ENCODE measurements around the gene DENND6B. TPM values are rescaled to one million over a fixed set of nuclear protein-coding genes. Genes with fewer than 3 reads are reported as not detected.

DENND6B gene
- total and polyA plus RNA-seq, 2 of the 13 experiments (the other 11 are each of a cell fraction or from before 2014, with no cell fraction given): 0.95 to 3.8 TPM

DNA sequence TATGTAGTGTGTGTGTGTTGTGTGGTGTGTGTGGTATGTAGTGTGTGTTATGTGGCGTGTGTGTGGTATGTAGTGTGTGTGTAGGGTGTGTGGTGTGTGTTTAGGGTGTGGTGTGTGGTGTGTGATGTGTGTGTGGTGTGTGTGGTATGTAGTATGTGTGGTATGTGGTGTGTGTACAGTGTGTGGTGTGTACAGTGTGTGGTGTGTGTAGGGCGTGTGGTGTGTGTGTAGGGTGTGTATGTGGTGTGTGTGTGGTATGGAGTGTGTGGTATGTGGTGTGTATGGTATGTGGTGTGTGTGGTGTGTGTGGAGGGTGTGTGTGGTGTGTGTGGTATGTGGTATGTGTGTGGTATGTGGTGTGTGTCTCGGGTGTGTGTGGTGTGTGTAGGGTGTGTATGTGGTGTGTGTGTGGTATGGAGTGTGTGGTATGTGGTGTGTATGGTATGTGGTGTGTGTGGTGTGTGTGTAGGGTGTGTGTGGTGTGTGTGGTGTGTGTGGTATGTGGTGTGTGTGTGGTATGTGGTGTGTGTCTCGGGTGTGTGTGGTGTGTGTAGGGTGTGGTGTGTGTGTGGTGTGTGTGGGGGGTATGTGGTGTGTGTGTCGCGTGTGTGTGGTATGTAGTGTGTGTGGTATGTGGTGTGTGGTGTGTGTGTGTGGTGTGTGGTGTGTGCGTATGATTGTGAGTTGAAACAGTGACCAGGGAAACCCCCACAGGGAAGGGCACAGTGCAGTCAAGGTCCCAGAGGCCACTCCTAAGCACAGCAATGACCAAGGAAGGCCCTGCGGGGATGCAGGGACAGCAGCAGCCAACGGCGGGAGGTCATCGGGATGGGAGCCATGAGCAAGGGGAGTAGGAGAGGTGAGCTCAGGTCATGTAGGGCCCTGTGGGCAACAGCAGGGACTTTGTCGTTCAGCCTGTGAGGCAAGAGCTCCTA, 13.4 kb upstream of the DENND6B start (continued):
- 0 out of 2 replicates have a peak, but pooled peaks have one; percentile 26 for TF ChIP-seq MAZ (IDR thresholded peaks at IDR 0.05; ENCODE audit: borderline replicate concordance, low read depth, low read length)
- TF ChIP-seq MAZ (CRISPR knock-in tag; IDR thresholded peaks at IDR 0.05; ENCODE audit: low read depth): 0 out of 2 replicates have a peak, but pooled peaks have one; percentile 23
- TF ChIP-seq CEBPB (IDR thresholded peaks at IDR 0.05; ENCODE audit: borderline replicate concordance, low read depth, low read length): 0 out of 2 replicates have a peak, but pooled peaks have one; percentile 56
- no peak for TF ChIP-seq BRD4 (CRISPR knock-in tag; IDR thresholded peaks at IDR 0.05)
- TF ChIP-seq MED1 (CRISPR knock-in tag; IDR thresholded peaks at IDR 0.05): peak; percentile 30; the same call in 1 of the 2 replicates
- TF ChIP-seq, protein P1, sequence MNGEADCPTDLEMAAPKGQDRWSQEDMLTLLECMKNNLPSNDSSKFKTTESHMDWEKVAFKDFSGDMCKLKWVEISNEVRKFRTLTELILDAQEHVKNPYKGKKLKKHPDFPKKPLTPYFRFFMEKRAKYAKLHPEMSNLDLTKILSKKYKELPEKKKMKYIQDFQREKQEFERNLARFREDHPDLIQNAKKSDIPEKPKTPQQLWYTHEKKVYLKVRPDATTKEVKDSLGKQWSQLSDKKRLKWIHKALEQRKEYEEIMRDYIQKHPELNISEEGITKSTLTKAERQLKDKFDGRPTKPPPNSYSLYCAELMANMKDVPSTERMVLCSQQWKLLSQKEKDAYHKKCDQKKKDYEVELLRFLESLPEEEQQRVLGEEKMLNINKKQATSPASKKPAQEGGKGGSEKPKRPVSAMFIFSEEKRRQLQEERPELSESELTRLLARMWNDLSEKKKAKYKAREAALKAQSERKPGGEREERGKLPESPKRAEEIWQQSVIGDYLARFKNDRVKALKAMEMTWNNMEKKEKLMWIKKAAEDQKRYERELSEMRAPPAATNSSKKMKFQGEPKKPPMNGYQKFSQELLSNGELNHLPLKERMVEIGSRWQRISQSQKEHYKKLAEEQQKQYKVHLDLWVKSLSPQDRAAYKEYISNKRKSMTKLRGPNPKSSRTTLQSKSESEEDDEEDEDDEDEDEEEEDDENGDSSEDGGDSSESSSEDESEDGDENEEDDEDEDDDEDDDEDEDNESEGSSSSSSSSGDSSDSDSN (CRISPR knock-in tag; IDR thresholded peaks at IDR 0.05): peak; percentile 58; the same call in 1 of the 2 replicates
- TF ChIP-seq, protein P2, sequence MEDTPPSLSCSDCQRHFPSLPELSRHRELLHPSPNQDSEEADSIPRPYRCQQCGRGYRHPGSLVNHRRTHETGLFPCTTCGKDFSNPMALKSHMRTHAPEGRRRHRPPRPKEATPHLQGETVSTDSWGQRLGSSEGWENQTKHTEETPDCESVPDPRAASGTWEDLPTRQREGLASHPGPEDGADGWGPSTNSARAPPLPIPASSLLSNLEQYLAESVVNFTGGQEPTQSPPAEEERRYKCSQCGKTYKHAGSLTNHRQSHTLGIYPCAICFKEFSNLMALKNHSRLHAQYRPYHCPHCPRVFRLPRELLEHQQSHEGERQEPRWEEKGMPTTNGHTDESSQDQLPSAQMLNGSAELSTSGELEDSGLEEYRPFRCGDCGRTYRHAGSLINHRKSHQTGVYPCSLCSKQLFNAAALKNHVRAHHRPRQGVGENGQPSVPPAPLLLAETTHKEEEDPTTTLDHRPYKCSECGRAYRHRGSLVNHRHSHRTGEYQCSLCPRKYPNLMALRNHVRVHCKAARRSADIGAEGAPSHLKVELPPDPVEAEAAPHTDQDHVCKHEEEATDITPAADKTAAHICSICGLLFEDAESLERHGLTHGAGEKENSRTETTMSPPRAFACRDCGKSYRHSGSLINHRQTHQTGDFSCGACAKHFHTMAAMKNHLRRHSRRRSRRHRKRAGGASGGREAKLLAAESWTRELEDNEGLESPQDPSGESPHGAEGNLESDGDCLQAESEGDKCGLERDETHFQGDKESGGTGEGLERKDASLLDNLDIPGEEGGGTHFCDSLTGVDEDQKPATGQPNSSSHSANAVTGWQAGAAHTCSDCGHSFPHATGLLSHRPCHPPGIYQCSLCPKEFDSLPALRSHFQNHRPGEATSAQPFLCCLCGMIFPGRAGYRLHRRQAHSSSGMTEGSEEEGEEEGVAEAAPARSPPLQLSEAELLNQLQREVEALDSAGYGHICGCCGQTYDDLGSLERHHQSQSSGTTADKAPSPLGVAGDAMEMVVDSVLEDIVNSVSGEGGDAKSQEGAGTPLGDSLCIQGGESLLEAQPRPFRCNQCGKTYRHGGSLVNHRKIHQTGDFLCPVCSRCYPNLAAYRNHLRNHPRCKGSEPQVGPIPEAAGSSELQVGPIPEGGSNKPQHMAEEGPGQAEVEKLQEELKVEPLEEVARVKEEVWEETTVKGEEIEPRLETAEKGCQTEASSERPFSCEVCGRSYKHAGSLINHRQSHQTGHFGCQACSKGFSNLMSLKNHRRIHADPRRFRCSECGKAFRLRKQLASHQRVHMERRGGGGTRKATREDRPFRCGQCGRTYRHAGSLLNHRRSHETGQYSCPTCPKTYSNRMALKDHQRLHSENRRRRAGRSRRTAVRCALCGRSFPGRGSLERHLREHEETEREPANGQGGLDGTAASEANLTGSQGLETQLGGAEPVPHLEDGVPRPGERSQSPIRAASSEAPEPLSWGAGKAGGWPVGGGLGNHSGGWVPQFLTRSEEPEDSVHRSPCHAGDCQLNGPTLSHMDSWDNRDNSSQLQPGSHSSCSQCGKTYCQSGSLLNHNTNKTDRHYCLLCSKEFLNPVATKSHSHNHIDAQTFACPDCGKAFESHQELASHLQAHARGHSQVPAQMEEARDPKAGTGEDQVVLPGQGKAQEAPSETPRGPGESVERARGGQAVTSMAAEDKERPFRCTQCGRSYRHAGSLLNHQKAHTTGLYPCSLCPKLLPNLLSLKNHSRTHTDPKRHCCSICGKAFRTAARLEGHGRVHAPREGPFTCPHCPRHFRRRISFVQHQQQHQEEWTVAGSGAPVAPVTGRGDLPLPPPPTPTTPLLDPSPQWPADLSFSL (CRISPR knock-in tag; IDR thresholded peaks at IDR 0.05): peak; percentile 100
- TF ChIP-seq RARA (CRISPR knock-in tag; IDR thresholded peaks at IDR 0.05): peak; percentile 53; the same call in 1 of the 2 replicates
- TF ChIP-seq, protein P3, sequence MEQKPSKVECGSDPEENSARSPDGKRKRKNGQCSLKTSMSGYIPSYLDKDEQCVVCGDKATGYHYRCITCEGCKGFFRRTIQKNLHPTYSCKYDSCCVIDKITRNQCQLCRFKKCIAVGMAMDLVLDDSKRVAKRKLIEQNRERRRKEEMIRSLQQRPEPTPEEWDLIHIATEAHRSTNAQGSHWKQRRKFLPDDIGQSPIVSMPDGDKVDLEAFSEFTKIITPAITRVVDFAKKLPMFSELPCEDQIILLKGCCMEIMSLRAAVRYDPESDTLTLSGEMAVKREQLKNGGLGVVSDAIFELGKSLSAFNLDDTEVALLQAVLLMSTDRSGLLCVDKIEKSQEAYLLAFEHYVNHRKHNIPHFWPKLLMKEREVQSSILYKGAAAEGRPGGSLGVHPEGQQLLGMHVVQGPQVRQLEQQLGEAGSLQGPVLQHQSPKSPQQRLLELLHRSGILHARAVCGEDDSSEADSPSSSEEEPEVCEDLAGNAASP (CRISPR knock-in tag; IDR thresholded peaks at IDR 0.05; ENCODE audit: borderline replicate concordance): peak; percentile 94; the same call in 1 of the 2 replicates
- peak; percentile 87 for TF ChIP-seq RXRB (CRISPR knock-in tag; IDR thresholded peaks at IDR 0.05; ENCODE audit: borderline replicate concordance)
- TF ChIP-seq, protein P4, sequence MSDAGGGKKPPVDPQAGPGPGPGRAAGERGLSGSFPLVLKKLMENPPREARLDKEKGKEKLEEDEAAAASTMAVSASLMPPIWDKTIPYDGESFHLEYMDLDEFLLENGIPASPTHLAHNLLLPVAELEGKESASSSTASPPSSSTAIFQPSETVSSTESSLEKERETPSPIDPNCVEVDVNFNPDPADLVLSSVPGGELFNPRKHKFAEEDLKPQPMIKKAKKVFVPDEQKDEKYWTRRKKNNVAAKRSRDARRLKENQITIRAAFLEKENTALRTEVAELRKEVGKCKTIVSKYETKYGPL (CRISPR knock-in tag; IDR thresholded peaks at IDR 0.05): no peak
- TF ChIP-seq HOXA3 (CRISPR knock-in tag; IDR thresholded peaks at IDR 0.05): peak; percentile 50; the same call in 1 of the 2 replicates
- TF ChIP-seq ZNF431 (CRISPR knock-in tag; IDR thresholded peaks at IDR 0.05; ENCODE audit: borderline replicate concordance, low read depth): no peak
- TF ChIP-seq, protein P5, sequence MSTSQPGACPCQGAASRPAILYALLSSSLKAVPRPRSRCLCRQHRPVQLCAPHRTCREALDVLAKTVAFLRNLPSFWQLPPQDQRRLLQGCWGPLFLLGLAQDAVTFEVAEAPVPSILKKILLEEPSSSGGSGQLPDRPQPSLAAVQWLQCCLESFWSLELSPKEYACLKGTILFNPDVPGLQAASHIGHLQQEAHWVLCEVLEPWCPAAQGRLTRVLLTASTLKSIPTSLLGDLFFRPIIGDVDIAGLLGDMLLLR (CRISPR knock-in tag; IDR thresholded peaks at IDR 0.05): no peak
- peak; percentile 22; the same call in 1 of the 2 replicates for TF ChIP-seq SP2 (CRISPR knock-in tag; IDR thresholded peaks at IDR 0.05)
- TF ChIP-seq CAMTA2 (CRISPR knock-in tag; IDR thresholded peaks at IDR 0.05; ENCODE audit: borderline replicate concordance): no peak

Data from HepG2 (cell line).